Measurements from ENCODE around the gene TMEM132E. TPM values are rescaled to one million over a fixed set of nuclear protein-coding genes. Genes with fewer than 3 reads are reported as not detected.

TMEM132E gene
- total and polyA plus RNA-seq, 10 of the 15 experiments (the other 5 are each of a cell fraction or from before 2014, with no cell fraction given): not detected

GRCh38 chr17:34673516-34673915 lies 94.1 kb downstream of the TMEM132E start:
- intact Hi-C loops (cut with micrococcal nuclease; ENCODE audit: unreplicated experiment) (no loop called here), in situ Hi-C loops (cut with MboI) (no loop called here)
- no TSS peak for BruUV-seq (replicated peaks)
- Histone ChIP-seq H3K4me3 (no peak overlapping the region), H3K36me3 (ENCODE audit: control insufficient read depth in 2 of 2, insufficient read depth in 2 of 2, low read length in 1 of 2) (no peaks in the 10 kb centered on the region), H3K4me1 (ENCODE audit: control insufficient read depth, insufficient read depth, low read length) (no peaks in the 10 kb centered on the region), H3K4me2 (ENCODE audit: control insufficient read depth, insufficient read depth) (no peak overlapping the region), H3K27me3 (replicated peaks in 1 of 2; ENCODE audit: control insufficient read depth in 2 of 2, insufficient read depth in 2 of 2, low read length in 1 of 2) (peaks cover 0 to 5% of the 10 kb centered on the region in 2 experiments; a peak in 2 of 4 replicates), H3K9ac (ENCODE audit: control insufficient read depth, insufficient read depth, low read length) (no peak overlapping the region), H3K27ac (ENCODE audit: control insufficient read depth, insufficient read depth) (no peak overlapping the region), H2AFZ (ENCODE audit: control insufficient read depth, low read depth, low read length) (no peak overlapping the region), H3K9me3 (replicated peaks; ENCODE audit: control insufficient read depth, insufficient read depth, low read length) (no peaks in the 10 kb centered on the region), H4K20me1 (ENCODE audit: control insufficient read depth, insufficient read depth) (no peaks in the 10 kb centered on the region), H3K79me2 (ENCODE audit: control insufficient read depth, insufficient read depth, low read length) (no peaks in the 10 kb centered on the region)
- FAIRE-seq (no peak), ATAC-seq (no peak), DNase-seq (ENCODE audit: low read depth, low spot score) (no peak)
- ChIA-PET CTCF (no interaction called here), SMC1A (ENCODE audit: uncharacterized antibody, unreplicated experiment) (no interaction called here), POLR2A (no interaction called here), RAD21 (ENCODE audit: unreplicated experiment) (no interaction called here)
- 0% methylated on average over 2 of the region's 2 CpGs for WGBS (ENCODE audit: insufficient coverage, insufficient replicate concordance, low lambda C conversion rate, missing lambda C conversion rate)
- TF ChIP-seq NFYA (IDR thresholded peaks at IDR 0.05; ENCODE audit: borderline replicate concordance, low read depth, low read length): no peak
- no peak for TF ChIP-seq EED (IDR thresholded peaks at IDR 0.05; ENCODE audit: low read depth)
- no peak for TF ChIP-seq EGR1 (IDR thresholded peaks at IDR 0.05; ENCODE audit: borderline replicate concordance in 1 of 2, low read depth in 2 of 2, low read length in 2 of 2)
- no peak for TF ChIP-seq RB1 (IDR thresholded peaks at IDR 0.05; ENCODE audit: borderline replicate concordance)
- TF ChIP-seq ATF3 (IDR thresholded peaks at IDR 0.05; ENCODE audit: borderline replicate concordance, extremely low read depth, low read depth, low read length): no peak
- no peak for TF ChIP-seq HDAC2 (IDR thresholded peaks at IDR 0.05)
- no peak for TF ChIP-seq POLR2AphosphoS5 (IDR thresholded peaks at IDR 0.05; ENCODE audit: low read length)
- no peak for TF ChIP-seq HDGF (IDR thresholded peaks at IDR 0.05)
- no peak for TF ChIP-seq ZSCAN29 (IDR thresholded peaks at IDR 0.05)
- TF ChIP-seq SKIL (IDR thresholded peaks at IDR 0.05; ENCODE audit: low read depth, poor library complexity, severe bottlenecking): no peak
- TF ChIP-seq MXI1 (IDR thresholded peaks at IDR 0.05; ENCODE audit: low read depth, low read length): no peak
- TF ChIP-seq YY1 (IDR thresholded peaks at IDR 0.05; ENCODE audit: low read depth, low read length): no peak
- TF ChIP-seq PKNOX1 (IDR thresholded peaks at IDR 0.05): no peak
- TF ChIP-seq ZNF687 (IDR thresholded peaks at IDR 0.05): no peak
- no peak for TF ChIP-seq CTCF (IDR thresholded peaks at IDR 0.05 in 2 of 3, conservative IDR thresholded peaks at IDR 0.05 in 1 of 3; ENCODE audit: control insufficient read depth in 2 of 3, extremely low read depth in 1 of 3, insufficient read depth in 1 of 3, low read depth in 3 of 3, low read length in 3 of 3)

Data from GM12878 (cell line).